GM21390 (cell line): ENCODE measurements around the gene TMEM52B.
A peak's percentile ranks its signal among the peaks of the same experiment; 100 is the strongest.
"Not testable (repeated sequence)": the region's sequence is repeated elsewhere in the genome, so short reads cannot be mapped to it uniquely, and the experiment has no call there.

Source experiments
- ATAC-seq: cut with Tn5 transposase; IDR thresholded peaks from one replicate; pipeline ENCODE4 v1.9.1; 2021; ENCODE audit not compliant: unreplicated experiment

TMEM52B gene

GRCh38 chr12:10170216-10170615, 8.6 kb upstream of the TMEM52B start:
- ATAC-seq, result no peak

GRCh38 chr12:10171973-10172728, 6.7 kb upstream of the TMEM52B start, which contains the start of gene OLR1:
Gene OLR1, minus strand, starts transcription at chr12:10172132. Its CDS starts 55 bp downstream, at chr12:10172077.
- ATAC-seq, result no peak

GRCh38 chr12:10174986-10175614, 3.7 kb upstream of the TMEM52B start:
- no peak for ATAC-seq

GRCh38 chr12:10175846-10176636, 2.8 kb upstream of the TMEM52B start:
- ATAC-seq, result no peak

DNA sequence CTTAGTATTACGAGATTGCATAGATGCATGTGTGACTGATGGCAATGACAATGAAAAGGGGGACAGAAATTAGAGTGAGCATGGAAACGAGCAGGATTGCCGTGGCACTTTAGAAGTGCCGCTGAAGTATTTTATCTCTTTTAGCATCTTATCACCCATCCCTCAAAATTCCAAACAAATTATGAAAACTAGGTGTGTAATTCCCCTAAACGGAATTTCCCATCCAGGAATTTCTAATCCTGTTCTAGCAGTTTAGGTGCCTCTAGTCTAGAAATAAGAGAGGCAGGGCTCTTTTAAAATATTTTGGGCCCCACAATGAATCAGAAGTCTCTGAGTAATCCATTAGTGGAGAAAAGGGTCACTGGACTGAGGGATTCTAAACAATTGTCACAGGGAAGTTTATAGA, 947 bp downstream of the TMEM52B start:
- no peak for ATAC-seq

- no peak for ATAC-seq
Measured at GRCh38 chr12:10182354-10183049, 3.7 kb downstream of the TMEM52B start.

DNA sequence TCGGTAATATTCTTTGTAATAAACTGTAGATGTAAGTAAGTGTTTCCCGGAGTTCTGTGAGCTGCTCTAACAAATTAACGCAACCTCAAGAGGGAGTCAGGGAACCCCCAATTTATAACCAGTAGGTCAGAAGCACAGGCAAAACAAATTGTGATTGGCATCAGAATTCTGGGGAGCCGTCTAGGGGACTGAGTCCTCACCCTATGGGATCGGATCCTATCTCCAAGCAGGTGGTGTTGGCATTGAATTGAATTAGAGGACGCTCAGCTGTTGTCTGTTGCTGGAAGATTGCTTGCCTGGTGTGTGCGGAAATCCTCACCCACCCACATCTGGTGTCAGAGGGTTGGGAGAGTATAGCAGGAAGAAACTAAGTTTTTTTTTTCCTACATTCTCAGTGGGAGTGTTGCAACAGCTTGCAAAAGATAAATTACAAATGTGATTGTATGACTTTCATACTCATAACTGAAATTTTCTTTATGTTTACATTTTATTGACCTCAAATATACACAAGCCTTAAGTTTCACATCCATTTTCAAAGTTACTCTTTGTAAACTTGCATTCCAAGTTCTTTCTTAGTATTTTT, 5.5 kb downstream of the TMEM52B start:
- no peak for ATAC-seq

GRCh38 chr12:10186299-10186698, 7.5 kb downstream of the TMEM52B start:
- ATAC-seq, result no peak

DNA sequence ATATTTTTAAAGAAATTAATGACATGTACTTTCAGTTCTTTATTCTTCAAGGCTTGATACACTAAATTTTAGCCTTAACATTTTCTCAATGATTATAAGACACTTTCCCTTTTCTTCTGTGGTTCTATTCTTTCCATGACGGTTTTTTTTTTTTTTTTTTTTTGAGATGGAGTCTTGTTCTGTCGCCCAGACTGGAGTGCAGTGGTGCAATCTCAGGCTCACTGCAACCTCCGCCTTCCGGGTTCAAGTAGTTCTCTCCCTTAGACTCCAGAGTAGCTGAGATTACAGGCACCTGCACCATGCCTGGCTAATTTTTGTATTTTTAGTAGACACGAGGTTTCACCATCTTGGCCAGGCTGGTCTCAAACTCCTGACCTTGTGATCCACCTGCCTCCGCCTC, 8.1 kb downstream of the TMEM52B start:
- ATAC-seq, result not testable (repeated sequence)

DNA sequence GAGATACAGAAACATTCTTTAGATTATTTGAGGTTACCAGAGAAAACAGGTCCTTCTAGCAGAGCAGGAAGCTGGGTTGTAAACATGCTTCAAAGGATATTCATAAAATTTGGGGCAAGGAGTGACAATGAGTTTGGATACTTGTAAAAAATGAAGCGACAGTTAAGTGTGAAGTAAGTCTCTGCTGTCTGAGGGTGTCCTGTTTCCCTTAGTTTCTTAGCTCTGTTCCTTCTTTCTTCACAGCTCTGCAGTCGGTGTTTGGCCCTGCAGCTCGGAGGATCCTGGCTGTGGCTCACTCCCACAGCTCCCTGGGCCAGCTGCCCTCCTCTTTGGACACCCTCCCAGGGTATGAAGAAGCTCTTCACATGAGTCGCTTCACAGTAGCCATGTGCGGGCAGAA, 10.8 kb downstream of the TMEM52B start:
- no peak for ATAC-seq

GRCh38 chr12:10190558-10191388, 11.9 kb downstream of the TMEM52B start:
- ATAC-seq, result peak; percentile 91

DNA sequence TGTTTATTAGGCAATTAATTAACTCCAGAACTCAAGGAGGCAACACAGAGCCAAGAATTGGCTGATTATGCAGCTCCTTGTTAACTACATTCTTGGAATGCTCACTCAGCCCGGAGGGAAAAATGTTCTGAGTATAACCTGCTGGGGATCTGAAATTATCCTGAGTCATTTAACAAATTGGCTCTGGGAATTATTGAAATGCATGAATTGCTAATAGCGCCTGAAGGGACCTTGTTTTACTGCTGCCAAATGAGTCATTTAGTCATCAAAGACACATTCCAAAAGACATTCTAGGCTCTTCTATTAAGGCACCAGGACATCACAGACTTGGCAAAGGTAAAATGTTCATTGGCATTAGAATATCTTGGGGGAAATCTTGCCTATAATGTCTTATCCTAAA, 13.0 kb downstream of the TMEM52B start:
- ATAC-seq, result no peak

DNA sequence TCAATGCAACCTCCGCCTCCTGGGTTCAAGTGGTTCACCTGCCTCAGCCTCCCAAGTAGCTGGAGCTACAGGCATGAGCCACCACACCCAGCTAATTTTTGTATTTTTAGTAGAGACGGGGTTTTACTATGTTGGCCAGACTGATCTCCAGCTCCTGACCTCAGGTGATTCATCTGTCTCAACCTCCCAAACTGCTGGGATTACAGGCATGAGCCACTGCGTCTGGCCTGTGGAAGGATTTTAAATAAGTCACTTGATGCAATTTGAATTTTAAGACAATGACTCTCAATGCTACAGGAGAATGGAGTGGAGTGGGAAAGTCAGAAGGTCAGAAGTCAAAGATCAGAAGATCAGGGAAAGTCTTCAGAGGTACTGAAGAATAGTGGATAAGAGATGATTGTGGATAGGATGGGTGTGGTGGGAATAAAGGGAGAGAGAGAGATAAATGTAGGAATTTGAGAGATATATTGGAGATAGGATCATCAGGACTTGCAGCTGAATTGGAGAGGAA, 15.4 kb downstream of the TMEM52B start:
- no peak for ATAC-seq

DNA sequence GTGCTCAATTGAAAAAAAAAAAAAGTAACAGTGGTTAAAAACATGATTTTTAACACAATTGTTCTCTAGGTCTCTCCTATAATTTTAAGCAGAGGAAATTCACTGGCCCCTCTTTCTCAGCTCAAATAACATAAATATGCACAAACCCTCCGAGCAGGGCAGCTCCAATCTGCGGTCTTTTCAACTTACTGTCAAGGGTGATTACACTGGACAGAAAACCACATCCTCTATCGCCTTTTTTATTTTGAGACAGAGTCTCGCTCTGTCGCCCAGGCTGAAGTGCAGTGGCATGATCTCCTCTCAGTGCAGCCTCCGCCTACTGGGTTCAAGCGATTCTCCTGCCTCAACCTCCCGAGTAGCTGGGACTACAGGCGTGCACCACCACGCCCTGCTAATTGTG, 17.4 kb downstream of the TMEM52B start:
- peak; percentile 91 for ATAC-seq

GRCh38 chr12:10197879-10198278, 19.0 kb downstream of the TMEM52B start:
- no peak for ATAC-seq

DNA sequence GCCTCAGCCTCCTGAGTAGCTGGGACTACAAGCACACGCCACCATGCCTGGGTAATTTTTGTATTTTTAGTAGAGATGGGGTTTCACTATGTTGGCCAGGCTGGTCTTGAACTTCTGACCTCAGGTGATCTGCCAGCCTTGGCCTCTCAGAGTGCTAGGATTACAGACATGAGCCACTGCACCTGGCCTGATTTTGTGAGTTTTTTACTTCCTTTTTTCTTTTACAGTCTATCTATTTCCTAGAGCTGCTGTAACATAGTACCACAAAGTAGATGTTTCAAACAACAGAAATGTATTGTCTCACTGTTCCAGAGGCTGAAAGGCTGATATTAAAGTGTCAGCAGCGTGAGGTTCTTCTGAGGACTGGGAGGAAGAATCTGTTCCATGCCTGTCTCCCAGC, 25.7 kb downstream of the TMEM52B start:
- ATAC-seq, result not testable (repeated sequence)

DNA sequence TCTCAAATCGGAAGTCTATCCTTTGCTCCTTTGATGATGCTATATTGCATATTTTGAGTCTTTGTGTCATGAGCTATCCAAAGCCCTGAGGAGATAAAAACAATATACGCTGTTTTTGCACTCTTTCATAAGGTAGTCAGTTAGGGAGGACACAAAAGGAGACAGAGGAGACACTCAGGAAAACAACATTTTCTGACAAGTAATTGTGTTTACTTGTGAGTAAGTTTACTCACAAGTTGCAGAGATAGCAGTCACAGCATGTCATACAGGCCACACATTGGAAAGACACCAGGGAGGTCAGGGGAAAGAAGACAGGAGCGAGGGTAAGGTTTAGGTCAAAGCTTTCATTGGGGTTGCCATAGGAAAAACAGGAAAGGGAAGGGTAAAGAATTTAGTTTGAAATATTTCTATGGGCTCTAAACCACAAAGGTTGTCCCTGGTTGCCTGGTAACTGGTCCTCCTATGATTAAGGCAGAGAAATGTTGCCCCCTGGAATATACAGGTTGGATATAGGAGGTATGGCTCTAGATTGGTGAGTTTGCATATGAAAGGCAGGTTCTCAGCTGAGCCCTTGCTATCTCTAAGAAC, 26.5 kb downstream of the TMEM52B start:
- ATAC-seq, result no peak

GRCh38 chr12:10207136-10207535, 28.3 kb downstream of the TMEM52B start:
- no peak for ATAC-seq

DNA sequence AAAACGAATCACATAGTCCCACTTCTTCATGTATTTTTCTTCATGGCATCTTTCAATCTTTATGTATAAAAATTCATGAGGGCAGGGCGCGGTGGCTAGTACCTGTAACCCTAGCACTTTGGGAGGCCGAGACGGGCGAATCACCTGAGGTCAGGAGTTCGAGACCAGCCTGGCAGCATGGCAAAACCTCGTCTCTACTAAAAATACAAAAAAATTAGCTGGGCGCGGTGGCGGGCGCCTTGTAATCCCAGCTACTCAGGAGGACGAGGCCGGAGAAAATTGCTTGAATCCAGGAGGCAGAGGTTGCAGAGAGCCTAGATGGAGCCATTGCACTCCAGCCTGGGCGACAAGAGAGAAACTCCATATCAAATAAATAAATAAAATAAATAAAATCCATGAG, 31.4 kb downstream of the TMEM52B start:
- ATAC-seq, result no peak
